ENCODE results near the gene TMEM271.
"Not testable (repeated sequence)": the region's sequence is repeated elsewhere in the genome, so short reads cannot be mapped to it uniquely, and the experiment has no call there.

TMEM271 gene

DNA sequence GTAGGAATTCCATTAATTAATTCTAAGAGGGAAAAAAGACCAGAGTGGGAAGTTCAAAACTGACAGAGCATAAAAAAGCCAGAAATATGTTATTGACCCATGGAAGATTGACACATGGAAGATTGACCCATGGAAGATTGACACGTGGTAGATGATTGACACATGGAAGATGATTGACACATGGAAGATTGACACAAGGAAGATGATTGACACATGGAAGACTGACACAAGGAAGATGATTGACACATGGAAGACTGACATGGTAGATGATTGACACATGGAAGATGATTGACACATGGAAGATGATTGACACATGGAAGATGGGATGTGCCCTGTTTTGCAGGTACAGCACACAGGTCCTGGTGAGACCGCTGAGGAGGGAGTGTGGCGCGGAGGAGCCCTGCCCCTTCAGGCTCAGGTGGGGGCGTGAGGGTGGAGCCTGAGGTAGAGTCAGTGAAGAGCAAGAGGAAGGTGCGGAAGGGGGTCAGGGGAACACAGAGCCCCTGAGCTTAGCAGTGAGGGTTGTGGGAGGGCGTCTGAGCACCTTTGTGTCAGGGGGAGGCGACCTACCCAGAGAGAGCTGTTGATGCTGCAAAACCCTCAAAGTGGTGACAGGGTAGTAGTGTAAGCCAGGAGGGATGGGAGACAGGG is 33.4 kb upstream of the TMEM271 start:
- no peak for DNase-seq

DNA sequence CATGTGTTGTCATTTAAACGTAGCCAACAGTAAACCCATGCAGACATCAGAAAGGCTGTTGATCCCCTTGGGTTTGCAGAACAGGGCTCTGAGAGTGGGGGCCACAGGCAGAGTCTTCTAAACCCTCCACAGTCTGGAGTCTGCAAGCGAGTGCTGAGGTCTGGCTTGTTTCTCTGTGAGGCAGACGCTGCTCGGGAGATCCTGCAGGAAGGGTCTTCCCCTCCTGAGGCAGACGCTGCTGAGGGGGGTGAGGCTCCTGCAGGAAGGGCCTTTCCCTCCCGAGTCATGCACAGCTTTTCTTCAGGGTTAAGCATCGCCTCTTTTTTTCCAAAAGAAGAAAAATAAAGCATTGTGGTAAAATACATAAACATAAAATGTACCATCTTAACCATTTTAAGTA is 32.1 kb upstream of the TMEM271 start:
- no peak for DNase-seq

DNA sequence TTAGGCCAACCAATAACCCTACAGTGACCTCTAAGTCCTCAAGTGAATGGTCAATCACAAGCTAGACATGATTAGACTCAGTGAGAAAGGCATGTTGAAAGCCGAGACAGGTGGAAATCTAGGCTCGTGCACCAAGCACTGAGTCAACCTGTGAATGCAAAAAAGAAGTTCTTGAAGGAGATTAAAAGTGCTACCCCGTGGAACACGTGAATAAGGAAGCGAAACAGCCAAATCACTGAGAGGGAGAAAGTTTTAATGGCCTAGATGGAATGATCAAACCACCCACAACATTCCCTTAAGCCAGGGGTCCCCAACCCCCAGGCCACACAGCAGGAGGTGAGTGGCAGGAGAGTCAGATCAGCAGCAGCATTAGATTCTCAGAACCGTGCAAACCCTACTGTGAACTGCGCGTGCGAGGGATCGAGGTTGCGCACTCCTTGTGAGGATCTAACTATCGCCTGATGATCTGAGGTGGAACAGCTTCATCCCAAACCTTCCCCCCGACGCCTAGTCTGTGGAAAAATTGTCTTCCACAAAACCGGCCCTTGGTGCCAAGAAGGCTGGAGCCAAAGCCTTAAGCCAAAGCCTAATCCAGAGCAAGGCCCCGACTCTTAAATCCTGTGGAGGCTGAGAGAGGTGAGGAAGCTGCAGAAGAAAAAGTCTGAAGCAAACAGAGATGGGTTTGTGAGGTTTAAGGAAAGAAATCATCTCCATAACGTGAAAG is 29.8 kb upstream of the TMEM271 start:
- DNase-seq: no peak

DNA sequence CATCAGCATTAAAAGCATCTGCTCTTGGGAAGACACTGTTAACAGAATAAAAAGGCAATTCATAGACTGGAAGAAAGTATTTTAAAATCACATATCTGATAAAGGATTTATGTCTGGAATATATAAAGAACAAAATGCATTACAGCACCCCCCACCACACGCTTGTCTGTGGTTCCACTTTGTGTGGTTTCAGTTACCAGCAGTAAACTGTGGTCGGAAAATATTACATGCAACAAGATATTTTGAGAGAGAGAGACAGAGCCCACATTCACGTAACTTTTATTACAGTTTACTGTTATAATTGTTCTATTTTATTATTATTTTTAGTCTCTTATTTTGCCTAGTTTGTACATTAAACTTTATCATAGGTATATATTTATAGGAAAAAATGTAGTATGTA is 28.0 kb upstream of the TMEM271 start:
- DNase-seq: no peak

DNA sequence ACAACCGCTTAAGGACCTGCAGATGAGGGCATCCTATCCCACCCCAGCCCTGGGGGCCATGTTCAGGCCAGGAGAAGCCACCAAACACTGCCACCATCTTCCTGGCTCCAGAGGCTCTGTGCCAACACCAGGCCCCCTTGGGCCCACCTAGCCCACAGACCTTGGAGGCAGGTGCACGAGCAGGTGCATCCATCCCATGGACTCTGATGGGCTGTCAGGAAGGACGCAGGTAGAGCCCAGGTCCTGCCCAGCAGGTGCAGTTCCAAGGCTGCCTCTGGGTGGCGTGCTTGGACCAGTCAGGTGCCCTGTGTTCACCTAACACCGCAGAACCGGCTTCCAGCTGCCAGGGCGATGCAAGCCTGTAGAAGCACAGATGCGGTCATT is 26.5 kb upstream of the TMEM271 start:
- DNase-seq: peak in 1 of 2 experiments; percentile 78

DNA sequence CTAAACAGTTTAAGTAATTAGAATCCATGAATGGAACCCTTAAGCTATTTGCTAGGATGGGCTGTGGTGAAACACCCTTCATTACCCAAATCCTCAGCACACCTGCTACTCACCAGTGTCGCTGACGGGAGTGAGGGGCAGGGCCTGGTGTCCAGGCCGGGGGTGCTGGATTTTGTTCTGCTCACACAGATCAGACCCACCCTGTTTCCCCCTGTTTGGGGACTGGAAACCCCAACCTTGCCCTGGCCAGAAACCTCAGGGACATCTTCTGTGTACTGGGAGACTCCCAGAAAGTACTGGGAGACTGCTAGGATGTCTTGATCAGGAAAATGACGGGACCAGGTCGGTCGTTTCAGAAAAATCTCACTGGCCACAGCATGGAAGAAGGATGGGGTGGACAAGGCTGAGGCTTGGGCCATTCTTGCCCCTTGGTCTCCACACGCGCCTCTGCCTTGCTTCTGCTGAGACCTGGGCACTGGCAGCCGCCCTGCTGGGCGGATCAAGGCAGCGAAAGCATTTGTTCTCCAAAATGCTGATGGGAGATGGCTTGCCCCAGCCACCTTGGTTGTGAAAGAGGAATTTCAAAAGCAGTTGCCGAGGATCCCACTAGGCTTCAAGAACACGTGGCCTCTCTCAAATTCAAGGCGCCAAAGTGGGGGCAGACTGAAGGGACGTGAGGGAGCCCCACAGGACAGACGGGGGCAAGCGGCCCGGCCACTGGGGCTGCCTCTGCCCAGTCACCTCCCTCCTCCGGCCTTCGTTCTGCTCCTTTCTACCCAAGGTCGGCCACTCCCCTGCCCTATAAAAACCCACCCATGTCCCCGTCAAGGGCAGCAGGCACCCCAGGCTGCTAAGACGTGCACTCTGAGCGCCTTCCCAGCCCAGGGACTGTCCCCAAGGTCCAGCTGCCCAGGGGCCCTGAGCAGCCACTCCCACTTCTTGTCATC is 25.8 kb upstream of the TMEM271 start:
- no peak for DNase-seq

DNA sequence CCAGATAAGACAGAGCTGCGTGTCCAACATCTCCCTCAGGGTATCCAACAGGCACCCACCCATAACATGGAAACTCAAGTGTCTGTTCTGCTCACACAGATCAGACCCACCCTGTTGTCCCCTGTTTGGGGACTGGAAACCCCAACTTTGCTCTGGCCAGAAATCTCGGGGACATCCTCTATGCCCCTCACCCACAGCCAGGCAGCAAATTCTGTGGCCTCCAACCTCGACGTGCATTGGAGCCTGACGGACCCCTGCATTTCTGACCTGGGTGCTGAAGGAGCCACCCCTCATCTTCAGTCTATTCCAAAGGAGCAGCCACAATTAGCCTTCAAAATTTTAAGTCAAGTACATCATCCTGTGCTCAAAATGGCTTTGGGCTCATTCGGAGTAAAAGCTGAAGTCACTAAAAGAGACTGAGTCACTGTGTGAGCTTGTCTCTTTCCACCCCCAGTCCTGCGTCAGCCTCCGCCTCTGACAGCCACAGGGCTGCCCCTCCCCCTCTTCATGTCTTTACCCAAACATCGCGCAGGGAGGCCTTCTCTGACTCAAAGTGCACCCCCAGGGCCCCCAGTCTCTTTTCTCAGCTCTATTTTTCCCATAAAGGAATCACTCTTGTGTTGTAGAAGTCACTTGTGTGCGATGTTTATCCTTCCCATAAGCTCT is 24.9 kb upstream of the TMEM271 start:
- no peak for DNase-seq

DNA sequence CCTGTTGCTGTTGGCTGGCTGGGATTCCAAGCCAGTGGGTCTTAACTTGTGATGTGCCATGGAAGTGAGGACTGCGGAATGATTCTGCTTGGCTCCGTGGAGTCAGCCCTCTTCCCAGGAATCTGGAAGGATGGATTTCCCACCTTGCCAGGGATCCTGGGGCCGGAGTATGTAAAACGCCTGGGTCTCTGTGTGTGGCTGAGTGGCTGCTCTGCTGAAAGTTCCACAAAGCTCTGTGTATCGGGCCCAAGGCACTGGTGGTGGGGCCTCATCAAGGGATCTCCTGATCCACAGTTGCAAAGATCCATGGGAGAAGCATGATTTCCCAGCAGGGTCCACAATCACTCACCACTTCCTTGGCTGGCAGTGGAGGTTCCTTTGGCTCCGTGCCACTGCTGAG is 24.1 kb upstream of the TMEM271 start:
- DNase-seq: no peak

DNA sequence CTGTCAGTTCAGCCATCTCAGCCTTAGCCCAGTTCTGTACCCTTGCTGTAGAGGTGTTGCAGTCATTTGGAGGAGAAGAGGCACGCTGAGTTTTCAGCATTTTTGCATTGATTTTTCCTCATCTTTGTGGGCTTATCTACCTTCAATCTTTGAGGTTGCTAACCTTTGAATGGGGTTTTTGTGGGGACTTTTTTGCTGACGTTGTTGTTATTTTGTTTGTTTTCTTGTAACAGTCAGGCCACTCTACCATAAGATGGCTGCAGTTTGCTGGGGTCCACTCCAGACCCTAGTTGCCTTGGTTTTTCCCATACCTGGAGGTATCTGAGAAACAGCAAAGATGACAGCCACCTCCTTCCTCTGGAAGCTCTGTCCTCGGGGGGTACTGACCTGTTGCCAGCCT is 22.8 kb upstream of the TMEM271 start:
- no peak for DNase-seq

DNA sequence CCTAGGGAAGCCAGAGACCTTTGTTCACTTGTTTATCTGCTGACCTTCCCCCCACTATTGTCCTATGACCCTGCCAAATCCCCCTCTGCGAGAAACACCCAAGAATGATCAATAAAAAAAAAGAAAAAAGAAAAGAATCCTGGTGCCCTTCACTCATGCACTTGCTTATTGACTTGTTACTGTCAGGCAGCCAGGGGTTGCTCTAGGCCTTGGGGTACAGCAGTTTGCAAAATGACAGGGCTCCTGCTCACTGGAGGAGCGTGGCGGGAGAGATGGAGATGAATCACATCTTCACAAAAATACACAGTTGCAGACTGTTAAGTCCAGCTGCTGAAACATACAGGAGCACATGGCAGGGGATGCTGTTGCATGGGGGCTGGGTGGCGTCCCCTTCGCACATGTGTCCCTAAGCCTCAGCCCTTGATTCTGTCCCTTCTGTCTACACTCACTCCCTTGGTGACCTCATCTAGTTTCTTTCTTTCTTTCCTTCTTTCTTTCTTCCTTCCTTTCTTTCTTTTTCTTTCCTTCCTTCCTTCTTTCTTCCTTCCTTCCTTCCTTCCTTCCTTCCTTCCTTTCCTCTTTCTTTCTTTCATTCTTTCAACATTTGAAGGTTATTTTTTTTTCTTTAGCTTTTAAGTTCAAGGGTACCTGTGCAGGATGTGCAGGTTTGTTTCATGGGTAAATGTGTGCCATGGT is 16.9 kb upstream of the TMEM271 start:
- peak in 1 of 2 experiments; percentile 51 for DNase-seq

DNA sequence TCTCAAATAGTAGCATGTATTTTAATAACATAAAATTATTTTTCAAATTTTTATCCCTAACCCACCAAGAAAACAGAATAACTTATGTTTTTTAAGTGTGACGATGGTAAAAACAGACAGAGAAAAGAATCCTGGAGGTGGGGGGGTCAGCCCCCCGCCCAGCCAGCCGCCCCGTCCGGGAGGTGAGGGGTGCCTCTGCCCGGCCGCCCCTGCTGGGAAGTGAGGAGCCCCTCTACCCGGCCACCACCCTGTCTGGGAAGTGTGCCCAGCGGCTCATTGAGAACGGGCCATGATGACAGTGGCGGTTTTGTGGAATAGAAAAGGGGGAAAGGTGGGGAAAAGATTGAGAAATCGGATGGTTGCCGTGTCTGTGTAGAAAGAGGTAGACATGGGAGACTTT is 16.1 kb upstream of the TMEM271 start:
- not testable (repeated sequence) for DNase-seq

DNA sequence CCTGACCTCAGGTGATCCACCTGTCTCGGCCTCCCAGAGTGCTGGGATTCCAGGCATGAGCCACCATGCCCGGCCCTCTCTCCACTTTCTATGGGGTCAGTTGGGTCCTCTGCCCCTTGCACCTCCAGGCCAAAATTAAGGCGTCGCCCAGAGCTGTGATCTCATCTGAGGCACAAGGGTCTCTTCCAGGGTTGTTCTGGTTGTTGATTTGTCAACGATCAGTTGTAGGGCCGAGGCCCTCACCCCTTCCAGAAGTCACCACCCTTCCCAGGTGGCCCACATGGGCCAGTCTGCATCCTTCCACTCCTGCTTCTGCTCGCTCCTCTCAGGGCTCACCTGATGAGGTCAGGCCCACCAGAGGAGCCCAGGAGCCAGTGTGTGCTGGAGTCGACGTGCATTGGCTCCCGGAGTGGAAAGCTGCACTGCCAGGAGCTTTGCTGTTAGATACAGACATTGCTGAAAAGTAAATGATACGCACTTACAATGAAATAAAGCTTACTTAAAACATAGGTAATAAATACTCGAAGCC is 14.3 kb upstream of the TMEM271 start:
- DNase-seq: no peak

DNA sequence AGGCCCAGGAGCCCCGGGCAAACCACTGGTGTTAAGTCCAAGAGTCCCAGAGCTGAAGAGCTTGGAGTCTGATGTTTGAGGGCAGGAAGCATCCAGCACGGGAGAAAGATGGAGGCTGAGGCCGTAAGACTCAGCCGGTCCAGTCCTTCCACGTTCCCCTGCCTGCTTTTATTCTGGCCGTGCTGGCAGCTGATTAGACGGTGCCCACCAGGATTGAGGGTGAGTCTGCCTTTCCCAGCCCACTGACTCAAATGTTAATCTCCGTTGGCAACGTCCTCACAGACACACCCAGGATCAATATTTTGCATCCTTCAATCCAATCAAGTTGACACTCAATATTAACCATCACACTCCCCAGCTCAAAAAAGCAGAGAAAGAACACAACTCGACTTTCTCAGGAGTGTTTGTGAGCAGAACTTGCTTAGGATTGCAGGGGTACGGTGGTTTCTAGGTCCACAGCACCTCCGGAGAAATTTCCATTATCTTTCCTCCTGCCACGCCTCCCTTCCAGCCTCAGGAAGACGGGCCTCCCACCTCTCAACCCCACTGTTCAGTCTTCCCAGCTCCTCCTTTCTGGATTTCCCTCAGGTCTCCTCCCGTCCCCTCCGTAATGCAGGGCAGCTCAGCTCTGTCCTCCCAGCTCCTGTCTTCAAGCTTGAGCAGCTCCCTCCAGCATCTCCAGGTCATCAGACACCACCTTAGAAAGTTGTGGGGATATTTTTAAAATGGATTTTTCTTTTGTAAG is 13.3 kb upstream of the TMEM271 start:
- no peak for DNase-seq

DNA sequence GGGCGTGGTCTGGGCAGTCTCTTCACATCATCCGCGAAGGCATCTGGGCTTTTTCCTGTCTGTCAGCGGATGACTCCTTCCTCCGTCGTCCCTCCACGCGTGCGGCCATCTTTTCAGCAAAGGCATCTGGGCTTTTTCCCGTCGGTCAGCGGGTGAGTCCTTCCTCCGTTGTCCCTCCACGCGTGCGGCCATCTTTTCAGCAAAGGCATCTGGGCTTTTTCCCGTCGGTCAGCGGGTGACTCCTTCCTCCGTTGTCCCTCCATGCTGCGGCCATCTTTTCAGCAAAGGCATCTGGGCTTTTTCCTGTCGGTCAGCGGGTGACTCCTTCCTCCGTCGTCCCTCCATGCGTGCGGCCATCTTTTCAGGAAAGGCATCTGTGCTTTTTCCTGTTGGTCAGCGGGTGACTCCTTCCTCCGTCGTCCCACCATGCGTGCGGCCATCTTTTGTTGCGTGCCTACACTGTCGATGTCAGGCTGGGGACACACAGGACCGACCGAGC is 12.3 kb upstream of the TMEM271 start:
- no peak for DNase-seq

DNA sequence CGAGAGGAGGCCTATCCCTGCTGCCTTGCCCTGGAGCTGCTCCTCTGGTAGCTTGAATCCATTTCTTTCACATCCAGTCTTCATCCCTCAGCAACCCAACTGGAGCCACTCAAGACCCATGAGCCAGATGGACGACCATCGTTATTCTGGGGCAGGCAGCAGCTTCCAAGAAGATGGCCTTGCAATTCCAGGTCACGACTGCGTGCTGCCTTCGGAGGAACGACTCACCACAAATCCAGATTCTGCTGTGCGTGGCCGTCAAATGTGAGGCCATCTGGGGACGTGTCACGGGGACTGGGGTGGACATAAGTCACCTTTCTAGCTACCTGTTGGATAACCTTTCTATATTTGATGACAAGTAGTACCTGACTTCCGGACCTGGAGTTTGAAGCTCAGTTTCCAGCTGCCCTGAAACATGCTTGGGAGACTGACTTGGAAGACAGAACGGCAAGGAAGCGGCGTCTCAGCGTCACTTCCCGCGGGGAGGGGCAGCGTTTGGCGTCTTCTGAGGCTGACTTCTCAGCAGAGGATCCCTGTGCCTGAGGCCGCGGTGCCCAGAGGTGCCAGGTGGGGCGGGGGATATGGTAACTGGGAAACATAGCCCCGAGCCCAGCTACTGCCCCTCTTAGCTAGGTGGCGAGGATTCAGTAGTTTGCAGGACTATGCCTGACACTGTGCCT is 11.7 kb upstream of the TMEM271 start:
- no peak for DNase-seq

DNA sequence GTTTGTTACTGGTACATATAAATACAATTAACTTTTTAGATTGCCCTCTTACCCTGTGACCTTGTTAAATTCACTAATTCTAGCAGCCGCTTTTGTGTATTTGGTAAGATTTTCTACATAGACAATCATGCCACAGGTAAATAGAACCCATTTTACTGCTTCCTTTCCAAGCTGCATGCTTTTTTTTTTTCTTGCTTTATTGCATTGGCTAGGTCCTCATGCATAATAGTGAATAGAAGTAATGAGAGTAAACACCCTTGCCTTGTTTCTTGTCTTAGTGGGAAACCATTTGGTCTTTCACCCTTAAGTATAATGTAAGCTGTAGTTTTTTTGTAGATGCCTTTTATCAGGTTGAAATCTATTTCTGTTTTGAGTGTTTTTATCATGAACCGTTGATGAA is 7.7 kb upstream of the TMEM271 start:
- no peak for DNase-seq

DNA sequence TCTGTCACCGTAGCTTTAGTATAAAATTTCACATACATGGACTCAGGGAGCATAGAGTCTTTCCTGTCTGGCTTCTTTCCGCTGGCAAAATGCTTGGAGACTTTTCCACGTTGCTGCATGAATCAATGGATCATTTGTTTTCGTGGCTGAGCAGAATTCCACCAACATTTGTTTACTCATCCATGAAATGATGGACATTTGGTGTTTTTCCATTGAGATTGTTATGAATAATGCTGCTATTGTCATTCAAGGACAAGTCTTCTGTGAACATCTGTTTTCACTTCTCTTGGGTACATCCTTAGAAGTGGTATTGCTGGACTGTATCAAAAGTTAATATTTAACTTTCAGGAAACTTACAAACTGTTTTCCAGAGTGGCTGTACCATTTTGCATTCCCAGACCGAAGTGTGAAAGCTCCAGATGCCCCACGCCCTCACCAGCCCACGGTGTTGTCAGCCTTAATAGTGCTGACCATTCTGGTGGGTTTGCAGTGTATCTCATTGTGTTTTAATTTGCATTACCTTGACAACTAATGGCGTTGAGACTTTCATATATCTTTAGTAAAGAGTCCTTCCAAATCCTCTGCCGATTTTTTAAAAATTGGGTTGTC is 5.8 kb upstream of the TMEM271 start:
- no peak for DNase-seq

DNA sequence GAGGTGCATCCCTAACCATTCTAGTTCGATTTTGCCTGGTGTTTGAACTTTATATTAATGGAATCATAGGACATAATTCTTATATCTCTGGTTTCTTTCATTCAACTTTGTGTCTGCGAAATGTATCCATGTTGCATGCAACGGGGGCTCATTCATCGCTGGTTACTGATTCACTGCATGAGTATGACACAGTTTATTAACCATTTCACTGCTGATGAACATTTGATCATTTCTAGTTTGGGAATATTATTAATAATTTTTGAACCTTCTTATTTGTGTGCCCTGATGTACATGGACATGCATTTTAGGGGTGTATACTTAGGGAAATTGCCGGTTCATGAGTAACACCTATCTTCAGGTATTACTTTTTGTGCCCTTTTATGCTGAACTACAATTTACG is 5.1 kb upstream of the TMEM271 start:
- DNase-seq: no peak

DNA sequence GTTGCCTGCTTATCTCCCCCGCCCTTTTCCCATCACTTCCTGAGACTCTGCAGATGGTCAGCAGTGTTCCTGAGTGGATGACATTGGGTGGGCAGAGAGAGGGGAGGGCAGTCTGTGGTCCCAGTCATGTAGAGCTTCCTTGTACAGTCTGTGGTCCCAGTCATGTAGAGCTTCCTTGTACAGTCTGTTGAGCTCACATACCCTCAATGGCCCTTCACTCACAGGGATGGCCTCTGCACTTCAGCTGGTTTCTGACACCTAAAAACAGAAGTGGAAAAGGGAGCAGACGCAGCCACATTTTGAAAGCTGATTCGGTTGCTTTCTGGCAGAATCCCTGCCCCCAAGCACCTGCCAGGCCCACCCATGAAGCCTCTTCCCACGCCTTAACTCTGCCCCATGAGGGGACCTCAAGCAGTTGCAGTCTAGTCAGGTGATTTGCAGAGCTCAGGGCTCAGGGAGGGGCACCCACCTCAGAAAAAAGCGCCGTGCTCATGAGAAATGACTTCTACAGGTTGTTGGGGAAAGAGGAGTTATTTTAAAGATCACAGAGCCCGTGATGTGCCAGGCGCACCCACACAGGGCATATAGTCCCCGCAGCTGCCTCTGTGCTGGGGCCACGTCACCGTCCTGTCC is 3.6 kb upstream of the TMEM271 start:
- peak in 1 of 2 experiments; percentile 3 for DNase-seq

Data from NCI-H524 (cell line).